HepG2 (cell line): ENCODE results near the gene IL1RL2. TPM values are rescaled to one million over a fixed set of nuclear protein-coding genes. Genes with fewer than 3 reads are reported as not detected.

ENCODE experiments used
- ARNT2 ChIP-seq: sonication (generic); formaldehyde crosslinking; IDR thresholded peaks from 2 replicates; pipeline ENCODE4 v1.8.0; 2022; ENCODE audit warnings: mild to moderate bottlenecking, low read depth, missing genetic modification reagents, moderate library complexity
- BHLHE40 ChIP-seq: IDR thresholded peaks from 2 replicates; pipeline ENCODE4 v1.6.1; 2011; ENCODE audit warnings: low read length, improper control_type of control experiment
- CENPT ChIP-seq: sonication (generic); formaldehyde crosslinking; IDR thresholded peaks from 2 replicates; pipeline ENCODE4 v1.8.0; 2022; ENCODE audit warnings: low read depth, mild to moderate bottlenecking, moderate library complexity, missing genetic modification reagents
- KLF11 ChIP-seq: IDR thresholded peaks from 2 replicates; pipeline ENCODE4 v1.6.1; 2016; ENCODE audit warnings: missing compliant biosample characterization
- MIER2 ChIP-seq: IDR thresholded peaks from 2 replicates; pipeline ENCODE4 v1.6.1; 2016; ENCODE audit warnings: missing biosample characterization, missing genetic modification reagents
- SALL1 ChIP-seq: sonication (generic); formaldehyde crosslinking; IDR thresholded peaks from 2 replicates; pipeline ENCODE4 v1.8.0; 2022; ENCODE audit warnings: mild to moderate bottlenecking, missing genetic modification reagents
- TBX2 ChIP-seq: sonication (generic); formaldehyde crosslinking; IDR thresholded peaks from 2 replicates; pipeline ENCODE4 v1.5.0; 2020; ENCODE audit warnings: missing genetic modification reagents, mild to moderate bottlenecking, borderline replicate concordance
- ZMYM2 ChIP-seq: sonication (generic); formaldehyde crosslinking; IDR thresholded peaks from 2 replicates; pipeline ENCODE4 v1.8.0; 2022; ENCODE audit warnings: mild to moderate bottlenecking, missing genetic modification reagents
- ZNF605 ChIP-seq: sonication (generic); formaldehyde crosslinking; IDR thresholded peaks from 2 replicates; pipeline ENCODE4 v1.8.0; 2022; ENCODE audit warnings: mild to moderate bottlenecking, missing genetic modification reagents
- polyA plus RNA-seq, 8 experiments: library from polyadenylated mRNA; depleted of rRNA in 3 of 8; stranded (reverse) in 7 of 8; unstranded in 1 of 8; fragments of >200 nt; fragmentation: Illumina TruSeq in 4 of 8; extraction: Trizol in 4 of 8; gene quantifications; 2 replicates each; pipeline versions ENCODE4 v1.2.1 to v1.2.3, GENCODE V29; 2011 to 2016; ENCODE audit warnings: low read depth in 4 of 8, missing spikeins in 1 of 8, mixed read lengths in 1 of 8; ENCODE audit not compliant: insufficient read depth in 1 of 8
- total RNA-seq, 5 experiments: library from RNA; depleted of rRNA; stranded (reverse); fragments of >200 nt; fragmentation: Illumina TruSeq; extraction: Trizol; gene quantifications; 2 replicates each; pipeline ENCODE4 v1.2.3, GENCODE V29; 2016; ENCODE audit warnings: low read depth in 1 of 5
- TF ChIP-seq, protein P1 (sequence below): sonication (generic); formaldehyde crosslinking; IDR thresholded peaks from 2 replicates; pipeline ENCODE4 v1.4.0; 2020; ENCODE audit warnings: missing genetic modification reagents
- TF ChIP-seq, protein P2 (sequence below): sonication (generic); formaldehyde crosslinking; IDR thresholded peaks from 2 replicates; pipeline ENCODE4 v1.5.0; 2020; ENCODE audit warnings: missing genetic modification reagents
- TF ChIP-seq, protein P3 (sequence below): sonication (generic); formaldehyde crosslinking; IDR thresholded peaks from 2 replicates; pipeline ENCODE4 v1.5.1; 2020; ENCODE audit warnings: mild to moderate bottlenecking, moderate library complexity, missing genetic modification reagents
- TF ChIP-seq, protein P4 (sequence below): sonication (generic); formaldehyde crosslinking; IDR thresholded peaks from 2 replicates; pipeline ENCODE4 v1.5.1; 2020; ENCODE audit warnings: mild to moderate bottlenecking, missing genetic modification reagents, borderline replicate concordance
- TF ChIP-seq, protein P5 (sequence below): sonication (generic); formaldehyde crosslinking; IDR thresholded peaks from 2 replicates; pipeline ENCODE4 v1.5.1; 2020; ENCODE audit warnings: mild to moderate bottlenecking, missing genetic modification reagents, moderate library complexity

Gene IL1RL2
- total and polyA plus RNA-seq, 2 of the 13 experiments (the other 11 are each of a cell fraction or from before 2014, with no cell fraction given), result 0.03 TPM; not detected in 1

DNA sequence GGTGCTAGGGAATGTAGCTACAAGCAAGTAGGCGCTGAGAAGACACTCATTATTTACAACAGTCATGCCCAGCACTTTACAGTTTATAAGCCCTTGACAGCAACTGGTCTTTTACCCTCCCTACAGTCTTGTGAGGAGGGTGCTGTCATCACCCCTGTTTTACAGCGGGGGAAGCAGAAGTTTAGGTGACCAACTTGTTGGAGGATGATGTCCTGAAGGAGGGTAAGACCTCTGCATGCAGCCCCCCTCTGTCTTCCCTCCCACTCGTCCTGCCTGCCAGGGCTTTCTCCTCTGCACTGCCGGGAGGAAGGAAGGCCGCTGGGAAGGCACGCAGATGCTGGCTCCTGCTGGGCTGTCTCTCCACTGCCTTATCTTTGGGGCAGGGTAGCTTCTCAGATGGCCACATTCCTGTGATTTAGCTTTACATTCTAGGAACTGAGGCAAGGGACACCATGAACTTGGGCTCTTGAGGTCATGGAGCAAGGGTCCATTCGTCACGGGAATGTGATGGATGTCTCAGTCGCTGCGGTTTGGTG lies 43.3 kb upstream of the IL1RL2 start (continued):
- TF ChIP-seq, protein P1, sequence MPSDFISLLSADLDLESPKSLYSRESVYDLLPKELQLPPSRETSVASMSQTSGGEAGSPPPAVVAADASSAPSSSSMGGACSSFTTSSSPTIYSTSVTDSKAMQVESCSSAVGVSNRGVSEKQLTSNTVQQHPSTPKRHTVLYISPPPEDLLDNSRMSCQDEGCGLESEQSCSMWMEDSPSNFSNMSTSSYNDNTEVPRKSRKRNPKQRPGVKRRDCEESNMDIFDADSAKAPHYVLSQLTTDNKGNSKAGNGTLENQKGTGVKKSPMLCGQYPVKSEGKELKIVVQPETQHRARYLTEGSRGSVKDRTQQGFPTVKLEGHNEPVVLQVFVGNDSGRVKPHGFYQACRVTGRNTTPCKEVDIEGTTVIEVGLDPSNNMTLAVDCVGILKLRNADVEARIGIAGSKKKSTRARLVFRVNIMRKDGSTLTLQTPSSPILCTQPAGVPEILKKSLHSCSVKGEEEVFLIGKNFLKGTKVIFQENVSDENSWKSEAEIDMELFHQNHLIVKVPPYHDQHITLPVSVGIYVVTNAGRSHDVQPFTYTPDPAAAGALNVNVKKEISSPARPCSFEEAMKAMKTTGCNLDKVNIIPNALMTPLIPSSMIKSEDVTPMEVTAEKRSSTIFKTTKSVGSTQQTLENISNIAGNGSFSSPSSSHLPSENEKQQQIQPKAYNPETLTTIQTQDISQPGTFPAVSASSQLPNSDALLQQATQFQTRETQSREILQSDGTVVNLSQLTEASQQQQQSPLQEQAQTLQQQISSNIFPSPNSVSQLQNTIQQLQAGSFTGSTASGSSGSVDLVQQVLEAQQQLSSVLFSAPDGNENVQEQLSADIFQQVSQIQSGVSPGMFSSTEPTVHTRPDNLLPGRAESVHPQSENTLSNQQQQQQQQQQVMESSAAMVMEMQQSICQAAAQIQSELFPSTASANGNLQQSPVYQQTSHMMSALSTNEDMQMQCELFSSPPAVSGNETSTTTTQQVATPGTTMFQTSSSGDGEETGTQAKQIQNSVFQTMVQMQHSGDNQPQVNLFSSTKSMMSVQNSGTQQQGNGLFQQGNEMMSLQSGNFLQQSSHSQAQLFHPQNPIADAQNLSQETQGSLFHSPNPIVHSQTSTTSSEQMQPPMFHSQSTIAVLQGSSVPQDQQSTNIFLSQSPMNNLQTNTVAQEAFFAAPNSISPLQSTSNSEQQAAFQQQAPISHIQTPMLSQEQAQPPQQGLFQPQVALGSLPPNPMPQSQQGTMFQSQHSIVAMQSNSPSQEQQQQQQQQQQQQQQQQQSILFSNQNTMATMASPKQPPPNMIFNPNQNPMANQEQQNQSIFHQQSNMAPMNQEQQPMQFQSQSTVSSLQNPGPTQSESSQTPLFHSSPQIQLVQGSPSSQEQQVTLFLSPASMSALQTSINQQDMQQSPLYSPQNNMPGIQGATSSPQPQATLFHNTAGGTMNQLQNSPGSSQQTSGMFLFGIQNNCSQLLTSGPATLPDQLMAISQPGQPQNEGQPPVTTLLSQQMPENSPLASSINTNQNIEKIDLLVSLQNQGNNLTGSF (CRISPR knock-in tag), result no peak
- TF ChIP-seq, protein P2, sequence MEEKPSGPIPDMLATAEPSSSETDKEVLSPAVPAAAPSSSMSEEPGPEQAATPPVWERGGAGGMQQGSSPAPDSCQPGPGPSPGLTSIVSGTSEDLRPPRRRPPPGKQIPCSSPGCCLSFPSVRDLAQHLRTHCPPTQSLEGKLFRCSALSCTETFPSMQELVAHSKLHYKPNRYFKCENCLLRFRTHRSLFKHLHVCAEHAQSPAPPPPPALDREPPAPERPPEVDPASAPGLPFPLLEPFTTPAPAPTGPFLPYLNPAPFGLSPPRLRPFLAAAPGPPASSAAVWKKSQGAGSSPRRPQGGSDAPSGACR (CRISPR knock-in tag), result no peak
- TF ChIP-seq BHLHE40 (no peak), CENPT (CRISPR knock-in tag) (no peak), ARNT2 (CRISPR knock-in tag) (0 out of 2 replicates have a peak, but pooled peaks have one; percentile 26), MIER2 (CRISPR knock-in tag) (no peak), TBX2 (peak; percentile 33), ZMYM2 (CRISPR knock-in tag) (peak; percentile 75; the same call in 1 of the 2 replicates), SALL1 (peak; percentile 37), KLF11 (CRISPR knock-in tag) (0 out of 2 replicates have a peak, but pooled peaks have one; percentile 57), ZNF605 (peak; percentile 92; the same call in 1 of the 2 replicates)
- TF ChIP-seq, protein P3, sequence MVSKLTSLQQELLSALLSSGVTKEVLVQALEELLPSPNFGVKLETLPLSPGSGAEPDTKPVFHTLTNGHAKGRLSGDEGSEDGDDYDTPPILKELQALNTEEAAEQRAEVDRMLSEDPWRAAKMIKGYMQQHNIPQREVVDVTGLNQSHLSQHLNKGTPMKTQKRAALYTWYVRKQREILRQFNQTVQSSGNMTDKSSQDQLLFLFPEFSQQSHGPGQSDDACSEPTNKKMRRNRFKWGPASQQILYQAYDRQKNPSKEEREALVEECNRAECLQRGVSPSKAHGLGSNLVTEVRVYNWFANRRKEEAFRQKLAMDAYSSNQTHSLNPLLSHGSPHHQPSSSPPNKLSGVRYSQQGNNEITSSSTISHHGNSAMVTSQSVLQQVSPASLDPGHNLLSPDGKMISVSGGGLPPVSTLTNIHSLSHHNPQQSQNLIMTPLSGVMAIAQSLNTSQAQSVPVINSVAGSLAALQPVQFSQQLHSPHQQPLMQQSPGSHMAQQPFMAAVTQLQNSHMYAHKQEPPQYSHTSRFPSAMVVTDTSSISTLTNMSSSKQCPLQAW (CRISPR knock-in tag), result no peak
- TF ChIP-seq, protein P4, sequence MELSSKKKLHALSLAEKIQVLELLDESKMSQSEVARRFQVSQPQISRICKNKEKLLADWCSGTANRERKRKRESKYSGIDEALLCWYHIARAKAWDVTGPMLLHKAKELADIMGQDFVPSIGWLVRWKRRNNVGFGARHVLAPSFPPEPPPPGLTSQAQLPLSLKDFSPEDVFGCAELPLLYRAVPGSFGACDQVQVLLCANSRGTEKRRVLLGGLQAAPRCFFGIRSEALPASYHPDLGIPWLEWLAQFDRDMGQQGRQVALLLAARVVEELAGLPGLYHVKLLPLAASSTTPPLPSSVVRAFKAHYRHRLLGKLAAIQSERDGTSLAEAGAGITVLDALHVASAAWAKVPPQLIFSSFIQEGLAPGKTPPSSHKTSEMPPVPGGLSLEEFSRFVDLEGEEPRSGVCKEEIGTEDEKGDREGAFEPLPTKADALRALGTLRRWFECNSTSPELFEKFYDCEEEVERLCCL (CRISPR knock-in tag), result no peak
- TF ChIP-seq, protein P5, sequence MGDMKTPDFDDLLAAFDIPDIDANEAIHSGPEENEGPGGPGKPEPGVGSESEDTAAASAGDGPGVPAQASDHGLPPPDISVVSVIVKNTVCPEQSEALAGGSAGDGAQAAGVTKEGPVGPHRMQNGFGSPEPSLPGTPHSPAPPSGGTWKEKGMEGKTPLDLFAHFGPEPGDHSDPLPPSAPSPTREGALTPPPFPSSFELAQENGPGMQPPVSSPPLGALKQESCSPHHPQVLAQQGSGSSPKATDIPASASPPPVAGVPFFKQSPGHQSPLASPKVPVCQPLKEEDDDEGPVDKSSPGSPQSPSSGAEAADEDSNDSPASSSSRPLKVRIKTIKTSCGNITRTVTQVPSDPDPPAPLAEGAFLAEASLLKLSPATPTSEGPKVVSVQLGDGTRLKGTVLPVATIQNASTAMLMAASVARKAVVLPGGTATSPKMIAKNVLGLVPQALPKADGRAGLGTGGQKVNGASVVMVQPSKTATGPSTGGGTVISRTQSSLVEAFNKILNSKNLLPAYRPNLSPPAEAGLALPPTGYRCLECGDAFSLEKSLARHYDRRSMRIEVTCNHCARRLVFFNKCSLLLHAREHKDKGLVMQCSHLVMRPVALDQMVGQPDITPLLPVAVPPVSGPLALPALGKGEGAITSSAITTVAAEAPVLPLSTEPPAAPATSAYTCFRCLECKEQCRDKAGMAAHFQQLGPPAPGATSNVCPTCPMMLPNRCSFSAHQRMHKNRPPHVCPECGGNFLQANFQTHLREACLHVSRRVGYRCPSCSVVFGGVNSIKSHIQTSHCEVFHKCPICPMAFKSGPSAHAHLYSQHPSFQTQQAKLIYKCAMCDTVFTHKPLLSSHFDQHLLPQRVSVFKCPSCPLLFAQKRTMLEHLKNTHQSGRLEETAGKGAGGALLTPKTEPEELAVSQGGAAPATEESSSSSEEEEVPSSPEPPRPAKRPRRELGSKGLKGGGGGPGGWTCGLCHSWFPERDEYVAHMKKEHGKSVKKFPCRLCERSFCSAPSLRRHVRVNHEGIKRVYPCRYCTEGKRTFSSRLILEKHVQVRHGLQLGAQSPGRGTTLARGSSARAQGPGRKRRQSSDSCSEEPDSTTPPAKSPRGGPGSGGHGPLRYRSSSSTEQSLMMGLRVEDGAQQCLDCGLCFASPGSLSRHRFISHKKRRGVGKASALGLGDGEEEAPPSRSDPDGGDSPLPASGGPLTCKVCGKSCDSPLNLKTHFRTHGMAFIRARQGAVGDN (CRISPR knock-in tag), result peak; percentile 58
